D721Med (cell line): ENCODE measurements around the gene SIRT5.

Source experiments
- DNase-seq: peaks from one replicate; pipeline ENCODE4 v3.0.0; 2011; ENCODE audit warnings: low spot score; ENCODE audit not compliant: insufficient read length
- FAIRE-seq: peaks from 2 replicates; lab custom pipeline; 2011; peaks lifted over from hg19 to GRCh38; lab: Jason Lieb, UNC
- CTCF ChIP-seq: IDR thresholded peaks from 2 replicates; pipeline ENCODE4 v1.5.1; 2012; ENCODE audit warnings: mild to moderate bottlenecking, control low read depth; ENCODE audit not compliant: insufficient read depth; ENCODE audit errors: missing control alignments

Gene SIRT5

GRCh38 chr6:13574571-13575376, at the start of gene SIRT5:
TSS of gene SIRT5 (plus strand) at chr6:13574601. CDS start at chr6:13584111, 9,510 bp downstream.
- no peak for FAIRE-seq
- peak; percentile 45 for DNase-seq
- no peak for TF ChIP-seq CTCF

- DNase-seq = no peak
- TF ChIP-seq CTCF = no peak
- no peak for FAIRE-seq
Measured at GRCh38 chr6:13524801-13525508, 49.4 kb upstream of the SIRT5 start.

- no peak for DNase-seq
- TF ChIP-seq CTCF = no peak
- no peak for FAIRE-seq
Measured at GRCh38 chr6:13526357-13526726, 48.1 kb upstream of the SIRT5 start.

GRCh38 chr6:13526727-13527670, 47.4 kb upstream of the SIRT5 start:
- FAIRE-seq = no peak

GRCh38 chr6:13527671-13528056, 46.7 kb upstream of the SIRT5 start:
- no peak for TF ChIP-seq CTCF
- DNase-seq (no peak), FAIRE-seq (no peak)

More at GRCh38 chr6:13526727-13527670, 47.4 kb upstream of the SIRT5 start:
- TF ChIP-seq CTCF = no peak
- no peak for DNase-seq

- FAIRE-seq (no peak), DNase-seq (no peak)
- no peak for TF ChIP-seq CTCF
Measured at GRCh38 chr6:13528232-13528631, 46.2 kb upstream of the SIRT5 start.
